Embryonic facial prominence (tissue), 1 donor: ENCODE measurements around the gene PRR13.

ENCODE experiments used
- DNase-seq: peaks from one replicate; pipeline ENCODE4 v3.0.0-alpha.2; 2016; ENCODE audit errors: extremely low spot score

The PRR13 gene

GRCh38 chr12:53492830-53493609 lies 51.5 kb downstream of the PRR13 start:
- peak; percentile 91 for DNase-seq

- no peak for DNase-seq
These were observed 52.3 kb downstream of the PRR13 start for GRCh38 chr12:53493610-53494391.
